ENCODE data around the gene GMNC. TPM values are rescaled to one million over a fixed set of nuclear protein-coding genes. Genes with fewer than 3 reads are reported as not detected.

Gene GMNC
- total and polyA plus RNA-seq, 2 of the 13 experiments (the other 11 are each of a cell fraction or from before 2014, with no cell fraction given), result not detected

DNA sequence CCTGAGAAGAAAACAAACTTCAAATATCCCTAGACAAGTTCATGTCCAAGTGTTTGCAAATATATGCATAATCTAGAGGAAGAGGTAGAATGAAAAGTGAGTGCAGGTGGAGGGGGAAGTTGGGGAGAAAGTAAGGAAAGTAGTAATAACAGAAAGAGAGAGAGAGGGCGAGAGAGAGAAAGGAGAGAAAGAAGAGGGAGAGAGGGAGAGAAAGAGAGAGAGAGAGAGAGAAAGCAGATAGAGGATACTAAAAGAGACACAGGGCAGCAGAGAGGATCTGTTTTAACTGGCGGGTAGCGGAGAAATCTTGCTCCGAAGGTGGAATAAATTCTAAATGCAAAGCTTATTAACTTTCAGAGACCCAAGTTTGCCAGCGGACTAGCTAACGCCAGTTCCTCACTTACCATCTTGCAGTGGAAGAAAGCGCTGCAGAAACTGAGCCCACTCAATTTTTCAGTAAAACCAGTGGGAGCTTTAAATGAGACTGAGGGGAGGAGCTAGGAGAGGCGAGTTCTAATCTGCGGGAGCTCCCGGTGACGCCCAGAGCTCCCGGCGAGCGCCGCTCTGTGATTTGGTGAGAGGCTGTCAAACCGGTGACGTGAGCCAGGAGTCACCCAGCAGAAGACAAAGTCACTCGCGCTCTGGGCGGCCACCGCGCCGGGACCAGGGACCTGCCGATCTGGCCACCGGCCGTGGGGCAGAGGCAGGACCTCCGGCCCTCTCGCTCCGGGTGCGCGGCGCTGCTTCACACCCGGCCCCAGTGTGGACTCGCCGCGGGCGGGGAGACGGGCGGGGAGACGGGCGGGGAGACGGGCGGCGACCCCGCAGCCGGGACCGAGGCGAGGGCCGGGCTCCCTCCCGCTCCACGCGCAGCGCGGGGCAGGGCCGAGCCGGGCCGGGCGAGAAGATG, at the start of gene GMNC (continued):
- TF ChIP-seq, protein P1, sequence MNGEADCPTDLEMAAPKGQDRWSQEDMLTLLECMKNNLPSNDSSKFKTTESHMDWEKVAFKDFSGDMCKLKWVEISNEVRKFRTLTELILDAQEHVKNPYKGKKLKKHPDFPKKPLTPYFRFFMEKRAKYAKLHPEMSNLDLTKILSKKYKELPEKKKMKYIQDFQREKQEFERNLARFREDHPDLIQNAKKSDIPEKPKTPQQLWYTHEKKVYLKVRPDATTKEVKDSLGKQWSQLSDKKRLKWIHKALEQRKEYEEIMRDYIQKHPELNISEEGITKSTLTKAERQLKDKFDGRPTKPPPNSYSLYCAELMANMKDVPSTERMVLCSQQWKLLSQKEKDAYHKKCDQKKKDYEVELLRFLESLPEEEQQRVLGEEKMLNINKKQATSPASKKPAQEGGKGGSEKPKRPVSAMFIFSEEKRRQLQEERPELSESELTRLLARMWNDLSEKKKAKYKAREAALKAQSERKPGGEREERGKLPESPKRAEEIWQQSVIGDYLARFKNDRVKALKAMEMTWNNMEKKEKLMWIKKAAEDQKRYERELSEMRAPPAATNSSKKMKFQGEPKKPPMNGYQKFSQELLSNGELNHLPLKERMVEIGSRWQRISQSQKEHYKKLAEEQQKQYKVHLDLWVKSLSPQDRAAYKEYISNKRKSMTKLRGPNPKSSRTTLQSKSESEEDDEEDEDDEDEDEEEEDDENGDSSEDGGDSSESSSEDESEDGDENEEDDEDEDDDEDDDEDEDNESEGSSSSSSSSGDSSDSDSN (CRISPR knock-in tag; IDR thresholded peaks at IDR 0.05), result peak; percentile 59; the same call in 1 of the 2 replicates
- TF ChIP-seq RFXANK (CRISPR knock-in tag; IDR thresholded peaks at IDR 0.05), result 0 out of 2 replicates have a peak, but pooled peaks have one; percentile 63
- TF ChIP-seq YEATS4 (CRISPR knock-in tag; IDR thresholded peaks at IDR 0.05; ENCODE audit: borderline replicate concordance), result 0 out of 2 replicates have a peak, but pooled peaks have one; percentile 29
- TF ChIP-seq ZNF329 (CRISPR knock-in tag; IDR thresholded peaks at IDR 0.05; ENCODE audit: low read depth), result no peak
- TF ChIP-seq RBFOX2 (IDR thresholded peaks at IDR 0.05; ENCODE audit: low read depth, low read length), result no peak
- TF ChIP-seq, protein P2, sequence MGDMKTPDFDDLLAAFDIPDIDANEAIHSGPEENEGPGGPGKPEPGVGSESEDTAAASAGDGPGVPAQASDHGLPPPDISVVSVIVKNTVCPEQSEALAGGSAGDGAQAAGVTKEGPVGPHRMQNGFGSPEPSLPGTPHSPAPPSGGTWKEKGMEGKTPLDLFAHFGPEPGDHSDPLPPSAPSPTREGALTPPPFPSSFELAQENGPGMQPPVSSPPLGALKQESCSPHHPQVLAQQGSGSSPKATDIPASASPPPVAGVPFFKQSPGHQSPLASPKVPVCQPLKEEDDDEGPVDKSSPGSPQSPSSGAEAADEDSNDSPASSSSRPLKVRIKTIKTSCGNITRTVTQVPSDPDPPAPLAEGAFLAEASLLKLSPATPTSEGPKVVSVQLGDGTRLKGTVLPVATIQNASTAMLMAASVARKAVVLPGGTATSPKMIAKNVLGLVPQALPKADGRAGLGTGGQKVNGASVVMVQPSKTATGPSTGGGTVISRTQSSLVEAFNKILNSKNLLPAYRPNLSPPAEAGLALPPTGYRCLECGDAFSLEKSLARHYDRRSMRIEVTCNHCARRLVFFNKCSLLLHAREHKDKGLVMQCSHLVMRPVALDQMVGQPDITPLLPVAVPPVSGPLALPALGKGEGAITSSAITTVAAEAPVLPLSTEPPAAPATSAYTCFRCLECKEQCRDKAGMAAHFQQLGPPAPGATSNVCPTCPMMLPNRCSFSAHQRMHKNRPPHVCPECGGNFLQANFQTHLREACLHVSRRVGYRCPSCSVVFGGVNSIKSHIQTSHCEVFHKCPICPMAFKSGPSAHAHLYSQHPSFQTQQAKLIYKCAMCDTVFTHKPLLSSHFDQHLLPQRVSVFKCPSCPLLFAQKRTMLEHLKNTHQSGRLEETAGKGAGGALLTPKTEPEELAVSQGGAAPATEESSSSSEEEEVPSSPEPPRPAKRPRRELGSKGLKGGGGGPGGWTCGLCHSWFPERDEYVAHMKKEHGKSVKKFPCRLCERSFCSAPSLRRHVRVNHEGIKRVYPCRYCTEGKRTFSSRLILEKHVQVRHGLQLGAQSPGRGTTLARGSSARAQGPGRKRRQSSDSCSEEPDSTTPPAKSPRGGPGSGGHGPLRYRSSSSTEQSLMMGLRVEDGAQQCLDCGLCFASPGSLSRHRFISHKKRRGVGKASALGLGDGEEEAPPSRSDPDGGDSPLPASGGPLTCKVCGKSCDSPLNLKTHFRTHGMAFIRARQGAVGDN (CRISPR knock-in tag; IDR thresholded peaks at IDR 0.05), result peak; percentile 35; the same call in 1 of the 2 replicates
- 0 out of 2 replicates have a peak, but pooled peaks have one; percentile 26 for TF ChIP-seq MTA1 (CRISPR knock-in tag; IDR thresholded peaks at IDR 0.05; ENCODE audit: borderline replicate concordance)
- TF ChIP-seq TBX2 (CRISPR knock-in tag; IDR thresholded peaks at IDR 0.05; ENCODE audit: borderline replicate concordance), result 0 out of 2 replicates have a peak, but pooled peaks have one; percentile 21
- no peak for TF ChIP-seq MAZ (IDR thresholded peaks at IDR 0.05; ENCODE audit: borderline replicate concordance, low read depth, low read length)
- TF ChIP-seq MAZ (CRISPR knock-in tag; IDR thresholded peaks at IDR 0.05; ENCODE audit: low read depth), result peak; percentile 63; the same call in 1 of the 2 replicates
- TF ChIP-seq ELF4 (CRISPR knock-in tag; IDR thresholded peaks at IDR 0.05; ENCODE audit: borderline replicate concordance), result no peak
- 0 out of 2 replicates have a peak, but pooled peaks have one; percentile 62 for TF ChIP-seq SALL1 (CRISPR knock-in tag; IDR thresholded peaks at IDR 0.05)
- TF ChIP-seq SAP130 (CRISPR knock-in tag; IDR thresholded peaks at IDR 0.05; ENCODE audit: low read depth), result peak; percentile 23; the same call in 1 of the 2 replicates

All from HepG2 (cell line).